GM18508 (cell line): ENCODE data around the gene SMIM3.

ENCODE experiments used
- ATAC-seq: cut with Tn5 transposase; IDR thresholded peaks from one replicate; pipeline ENCODE4 v1.9.1; 2021; ENCODE audit warnings: moderate number of reproducible peaks; ENCODE audit not compliant: insufficient read depth, unreplicated experiment

The SMIM3 gene

GRCh38 chr5:150764530-150764929 lies 14.0 kb upstream of the SMIM3 start:
- ATAC-seq: no peak

GRCh38 chr5:150765011-150765798 lies 13.4 kb upstream of the SMIM3 start:
- no peak for ATAC-seq

- no peak for ATAC-seq
These were observed 12.8 kb upstream of the SMIM3 start for GRCh38 chr5:150765799-150766169.

- no peak for ATAC-seq
These were observed 12.3 kb upstream of the SMIM3 start for GRCh38 chr5:150766251-150766650.

- no peak for ATAC-seq
These were observed 7.3 kb upstream of the SMIM3 start for GRCh38 chr5:150771034-150771795.

GRCh38 chr5:150774145-150774544 lies 4.4 kb upstream of the SMIM3 start:
- ATAC-seq: no peak

- ATAC-seq: no peak
These were observed 872 bp upstream of the SMIM3 start for GRCh38 chr5:150777685-150778084.

- no peak for ATAC-seq
These were observed 455 bp upstream of the SMIM3 start for GRCh38 chr5:150778088-150778516.

GRCh38 chr5:150779397-150780186 lies 1.0 kb downstream of the SMIM3 start:
- ATAC-seq: no peak

- peak; percentile 44 for ATAC-seq
These were observed 1.7 kb downstream of the SMIM3 start for GRCh38 chr5:150780187-150780692.

- no peak for ATAC-seq
These were observed 2.3 kb downstream of the SMIM3 start for GRCh38 chr5:150780816-150781221.

GRCh38 chr5:150781706-150782614 lies 3.4 kb downstream of the SMIM3 start:
- no peak for ATAC-seq

GRCh38 chr5:150782850-150783249 lies 4.3 kb downstream of the SMIM3 start:
- ATAC-seq: no peak

GRCh38 chr5:150783422-150783928 lies 4.9 kb downstream of the SMIM3 start:
- ATAC-seq: peak; percentile 41

- no peak for ATAC-seq
These were observed 7.4 kb downstream of the SMIM3 start for GRCh38 chr5:150785950-150786349.

GRCh38 chr5:150786876-150787275 lies 8.3 kb downstream of the SMIM3 start:
- no peak for ATAC-seq

GRCh38 chr5:150787656-150788055 lies 9.1 kb downstream of the SMIM3 start:
- no peak for ATAC-seq

- no peak for ATAC-seq
These were observed 10.4 kb downstream of the SMIM3 start for GRCh38 chr5:150788977-150789376.

- ATAC-seq: no peak
These were observed 10.9 kb downstream of the SMIM3 start for GRCh38 chr5:150789450-150789849.
